CD4-positive, alpha-beta T cell treated with Interleukin-2 at 100 ng/mL for 4 hours (primary cell): ENCODE results near the gene KLHL14.
"Not testable (repeated sequence)": the region's sequence is repeated elsewhere in the genome, so short reads cannot be mapped to it uniquely, and the experiment has no call there.

Source experiments
- DNase-seq: peaks from one replicate; pipeline ENCODE4 v3.0.0-alpha.2; 2020; ENCODE audit warnings: low spot score

Gene KLHL14

GRCh38 chr18:32637659-32638058, 135.2 kb downstream of the KLHL14 start:
- DNase-seq: not testable (repeated sequence)

GRCh38 chr18:32637226-32637625, 135.6 kb downstream of the KLHL14 start:
- DNase-seq: no peak

- no peak for DNase-seq
Observed at GRCh38 chr18:32634876-32635431, 137.9 kb downstream of the KLHL14 start.

GRCh38 chr18:32629981-32630700, 142.7 kb downstream of the KLHL14 start:
- no peak for DNase-seq

GRCh38 chr18:32629292-32629691, 143.5 kb downstream of the KLHL14 start:
- DNase-seq: no peak

GRCh38 chr18:32624182-32624723, 148.6 kb downstream of the KLHL14 start:
- DNase-seq: no peak

- DNase-seq: no peak
Observed at GRCh38 chr18:32623563-32623962, 149.3 kb downstream of the KLHL14 start.
